Urinary bladder (tissue), 4 donors: ENCODE results near the gene TRDN. TPM values are rescaled to one million over a fixed set of nuclear protein-coding genes. Genes with fewer than 3 reads are reported as not detected.

Experiments used
- DNase-seq: peaks from one replicate; pipeline ENCODE4 v3.0.0-alpha.2; 2015; ENCODE audit errors: extremely low spot score
- H3K27ac ChIP-seq: one replicate; pipeline ENCODE4 v1.5.1; 2013; ENCODE audit warnings: low read depth, mild to moderate bottlenecking, moderate library complexity
- H3K36me3 ChIP-seq: one replicate; pipeline ENCODE4 v1.6.1; 2013; ENCODE audit warnings: mild to moderate bottlenecking, moderate library complexity; ENCODE audit not compliant: insufficient read depth
- H3K4me1 ChIP-seq: one replicate; pipeline ENCODE4 v1.6.1; 2013; ENCODE audit warnings: mild to moderate bottlenecking, moderate library complexity; ENCODE audit not compliant: insufficient read depth
- H3K4me3 ChIP-seq: one replicate; pipeline ENCODE4 v1.5.1; 2013; ENCODE audit warnings: low read depth, low read length
- WGBS: extraction: QIAGEN DNeasy Blood & Tissue Kit; methylation state at CpG from one replicate; pipeline ENCODE4 v1.1.7; 2013; 5-methylcytosine and 5-hydroxymethylcytosine counted together
- polyA plus RNA-seq: library from polyadenylated mRNA; stranded (reverse); fragments of 200-250 nt; gene quantifications from one replicate; pipeline ENCODE4 v1.2.3, GENCODE V29; 2013
- total RNA-seq: library from RNA; depleted of rRNA; stranded (reverse); fragments of >200 nt; gene quantifications from one replicate; pipeline ENCODE4 v1.2.3, GENCODE V29; 2014
- donor health status: healthy with polysubstance abuse.
- donor health status: healthy.

Gene TRDN
- total and polyA plus RNA-seq, 2 donors, result 0.09 to 13.5 TPM

DNA sequence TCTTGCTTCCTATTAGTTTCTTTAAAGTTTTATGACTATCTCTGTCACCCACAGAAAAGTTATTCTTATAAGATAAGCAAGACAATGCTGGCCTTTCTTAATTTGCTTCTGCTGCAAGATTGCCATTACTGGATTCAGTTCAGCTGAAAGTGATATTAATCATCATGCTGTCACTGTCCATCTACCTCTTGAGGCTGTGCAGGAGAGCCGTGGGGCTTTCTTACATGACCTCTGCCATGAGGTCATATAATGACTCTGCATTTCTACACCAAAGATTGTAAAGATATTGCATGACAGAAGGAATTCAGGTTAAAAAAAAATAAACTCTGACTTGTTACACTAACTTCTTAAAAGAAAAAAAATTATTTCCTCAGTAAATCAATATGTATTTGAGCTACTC, 106.9 kb downstream of the TRDN start:
- H3K4me3 ChIP-seq, result no peak overlapping the region
- no peaks in the 10 kb centered on the region for H3K4me1 ChIP-seq
- DNase-seq, result no peak
- H3K27ac ChIP-seq, result no peak overlapping the region
- WGBS, result 27% methylated on average over 1 of the region's 1 CpG
- H3K36me3 ChIP-seq, result no peaks in the 10 kb centered on the region

DNA sequence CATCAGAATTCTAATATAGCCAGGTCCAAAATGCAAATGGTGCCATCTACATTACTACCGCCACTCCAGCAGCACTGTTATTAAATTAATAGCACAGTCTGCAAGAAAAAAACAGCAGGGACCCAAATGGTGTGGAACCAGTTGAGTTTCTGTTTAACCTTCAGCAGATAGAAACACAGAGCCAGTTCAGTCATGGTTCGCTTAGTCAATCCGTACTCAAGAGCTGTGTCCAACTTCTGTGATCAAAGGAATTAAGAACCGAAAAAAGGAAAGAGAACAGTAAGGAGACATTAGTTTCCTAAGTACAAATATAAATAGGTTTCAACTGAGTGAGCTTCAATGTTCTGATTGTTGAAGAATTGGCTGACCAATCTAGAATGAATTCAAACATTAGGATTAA, 107.7 kb downstream of the TRDN start:
- 72% methylated on average over 4 of the region's 4 CpGs for WGBS
- no peak overlapping the region for H3K27ac ChIP-seq

DNA sequence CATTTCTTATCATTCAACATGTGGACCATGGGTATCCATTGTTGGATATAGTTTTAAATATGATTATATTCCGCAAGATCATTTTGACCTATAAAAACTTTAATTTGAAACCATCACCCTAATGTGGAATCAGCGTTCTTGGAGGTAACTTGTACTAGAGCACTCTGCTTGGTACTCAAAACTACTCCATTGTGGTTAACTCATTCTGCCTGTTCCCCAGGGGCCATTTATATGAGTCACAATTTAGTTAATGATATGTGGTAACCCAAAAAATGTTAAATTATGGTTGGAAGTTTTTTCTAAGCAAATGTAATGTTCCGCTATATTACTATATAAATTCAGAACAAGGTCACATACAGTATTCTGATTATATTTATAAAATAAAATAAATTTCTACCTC, 109.3 kb downstream of the TRDN start:
- 78% methylated on average over 3 of the region's 3 CpGs for WGBS
- no peak for DNase-seq
- Histone ChIP-seq H3K4me3 (no peak overlapping the region), H3K36me3 (no peaks in the 10 kb centered on the region), H3K4me1 (no peaks in the 10 kb centered on the region), H3K27ac (no peak overlapping the region)

More for the DNA sequence above, 107.7 kb downstream of the TRDN start:
- DNase-seq, result no peak
- Histone ChIP-seq H3K4me3 (no peak overlapping the region), H3K36me3 (no peaks in the 10 kb centered on the region), H3K4me1 (no peaks in the 10 kb centered on the region)

DNA sequence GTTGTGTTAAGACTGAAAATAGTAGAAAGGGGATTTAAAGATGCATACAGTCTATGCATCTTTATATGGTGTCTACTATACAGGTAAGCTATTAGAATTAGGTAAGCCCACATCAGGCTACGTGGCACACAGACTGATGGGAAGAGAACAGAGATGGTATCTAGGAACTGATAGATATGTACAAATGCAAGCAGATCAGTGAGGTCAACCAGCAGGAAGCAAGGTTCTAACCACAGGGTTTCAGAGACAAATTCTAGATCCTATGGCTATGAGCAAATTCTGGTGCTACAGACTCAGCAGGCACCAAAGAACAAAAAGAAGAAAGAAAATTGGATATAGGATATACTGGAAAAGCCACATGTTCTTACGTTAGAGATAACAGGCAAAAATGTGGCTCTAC, 110.6 kb downstream of the TRDN start:
- WGBS, result 77% methylated on average over 2 of the region's 2 CpGs
- no peaks in the 10 kb centered on the region for H3K36me3 ChIP-seq

DNA sequence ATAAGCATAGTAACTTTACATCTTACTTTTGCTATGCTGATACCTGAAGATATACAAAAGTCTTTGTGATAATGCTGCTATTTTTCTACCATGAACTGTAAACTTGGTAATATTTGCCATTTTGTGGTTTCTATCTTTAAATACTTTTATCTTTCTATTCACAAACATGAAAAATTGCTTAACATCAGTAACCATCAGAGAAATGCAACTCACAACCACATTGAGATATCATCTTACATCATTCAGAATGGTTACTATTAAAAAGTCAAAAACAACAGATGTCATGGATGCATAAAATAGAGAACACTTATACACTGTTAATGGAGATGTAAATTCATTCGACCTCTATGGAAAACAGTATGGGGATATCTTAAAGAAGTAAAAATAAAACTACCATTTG, 112.0 kb downstream of the TRDN start:
- no peaks in the 10 kb centered on the region for H3K36me3 ChIP-seq
- no peak overlapping the region for H3K27ac ChIP-seq
- no peak for DNase-seq
- H3K4me3 ChIP-seq, result no peak overlapping the region
- H3K4me1 ChIP-seq, result no peaks in the 10 kb centered on the region
- WGBS, result 82% methylated on average over 1 of the region's 1 CpG

More for the DNA sequence above, 110.6 kb downstream of the TRDN start:
- DNase-seq, result no peak
- Histone ChIP-seq H3K4me3 (no peak overlapping the region), H3K27ac (no peak overlapping the region), H3K4me1 (no peaks in the 10 kb centered on the region)

DNA sequence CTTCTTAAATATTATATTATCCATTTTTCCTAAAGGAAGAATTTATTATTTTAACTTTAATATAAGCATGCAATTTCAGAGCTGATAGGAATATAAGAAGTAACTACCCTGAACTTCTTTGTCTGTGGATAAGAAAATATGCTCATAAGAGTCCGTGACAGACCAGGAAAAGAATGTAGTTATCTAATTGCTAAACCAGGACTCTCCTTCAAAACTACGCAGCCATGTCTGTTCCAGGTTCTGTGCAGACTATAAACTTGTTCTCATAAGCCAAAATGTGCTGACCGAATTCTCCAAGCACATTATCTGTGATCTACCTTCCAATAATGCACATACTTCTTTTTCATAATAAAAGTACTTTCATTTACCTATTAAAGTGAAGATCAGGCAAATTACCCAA, 116.5 kb downstream of the TRDN start:
- Histone ChIP-seq H3K27ac (no peak overlapping the region), H3K36me3 (no peaks in the 10 kb centered on the region), H3K4me3 (no peak overlapping the region), H3K4me1 (no peaks in the 10 kb centered on the region)
- WGBS, result 44% methylated on average over 3 of the region's 3 CpGs
- DNase-seq, result no peak

DNA sequence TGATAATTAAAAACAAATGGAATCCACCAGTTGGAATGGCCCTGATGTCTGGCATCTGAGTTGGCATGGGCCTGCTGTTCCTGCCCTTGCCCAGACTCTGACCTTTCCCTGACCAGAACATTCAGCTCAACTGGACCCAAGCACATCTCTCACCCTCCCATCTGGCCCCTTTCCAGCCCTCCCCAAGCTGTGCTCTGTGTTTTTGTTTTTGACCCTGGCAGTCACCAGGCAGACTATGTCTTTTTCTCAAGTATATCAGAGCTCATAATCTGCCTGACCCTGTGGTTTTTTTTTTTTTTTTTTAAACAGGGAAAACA, 117.6 kb downstream of the TRDN start:
- DNase-seq, result no peak
- Histone ChIP-seq H3K4me3 (no peak overlapping the region), H3K4me1 (no peaks in the 10 kb centered on the region), H3K36me3 (no peaks in the 10 kb centered on the region), H3K27ac (no peak overlapping the region)

DNA sequence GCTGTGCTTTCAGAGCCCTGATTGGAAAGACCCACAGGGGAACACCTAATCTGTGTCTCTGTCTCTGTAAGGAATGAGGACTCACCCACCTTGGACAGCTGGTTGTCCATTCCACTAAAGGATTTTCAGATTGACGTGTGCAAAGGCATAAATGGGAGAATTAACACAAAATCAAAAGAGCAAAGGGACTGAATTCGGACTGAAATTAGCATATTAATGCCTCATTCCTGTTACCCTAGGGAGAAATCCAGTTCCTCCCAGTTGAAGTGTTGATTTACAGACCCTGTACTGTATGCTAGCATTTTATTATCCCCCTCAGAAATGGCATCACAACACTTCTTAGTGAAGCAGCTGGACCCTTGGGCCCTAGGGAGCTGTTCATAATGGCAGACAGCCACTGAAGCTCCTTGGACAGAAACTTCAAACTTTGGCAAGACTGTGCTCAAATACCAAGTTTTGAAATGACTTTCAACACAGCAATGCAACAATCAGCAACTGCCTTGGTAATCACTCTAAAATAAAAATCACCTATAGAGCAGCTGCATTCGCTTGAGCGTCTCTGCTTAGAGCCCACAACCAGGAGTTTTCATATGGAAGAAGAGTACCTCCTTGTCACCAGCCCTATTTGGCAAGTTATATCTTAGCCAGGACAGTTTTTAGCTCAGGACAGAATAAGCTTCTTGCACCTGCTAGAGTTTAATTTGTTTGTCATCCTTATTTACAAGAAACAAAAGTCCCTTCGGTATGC, 118.1 kb downstream of the TRDN start:
- Histone ChIP-seq H3K4me3 (no peak overlapping the region), H3K4me1 (no peaks in the 10 kb centered on the region), H3K36me3 (no peaks in the 10 kb centered on the region), H3K27ac (no peak overlapping the region)
- DNase-seq, result no peak
- whole genome bisulfite sequencing, result 71% methylated on average over 5 of the region's 5 CpGs

DNA sequence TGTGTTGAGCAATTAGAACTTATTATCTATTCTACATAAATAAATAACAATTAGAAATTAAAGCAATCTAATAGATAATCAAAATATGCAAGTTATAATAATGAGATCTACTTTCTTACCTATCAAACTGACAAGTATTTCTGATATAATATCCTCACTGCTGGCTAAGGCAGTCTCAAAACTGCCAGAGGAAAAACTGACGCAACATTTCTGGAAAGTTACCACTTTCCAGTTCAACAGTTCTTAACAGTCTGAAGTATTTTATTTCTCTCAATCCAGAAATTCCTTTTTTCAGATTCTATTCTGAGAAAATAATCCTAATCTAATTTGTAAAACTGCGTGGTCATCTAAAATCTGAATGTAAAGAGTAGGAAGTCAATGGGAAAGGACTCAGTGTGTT, 121.0 kb downstream of the TRDN start:
- H3K27ac ChIP-seq, result no peak overlapping the region
- no peaks in the 10 kb centered on the region for H3K36me3 ChIP-seq
- H3K4me1 ChIP-seq, result no peaks in the 10 kb centered on the region
- WGBS, result 86% methylated on average over 2 of the region's 2 CpGs
- DNase-seq, result no peak
- no peak overlapping the region for H3K4me3 ChIP-seq

DNA sequence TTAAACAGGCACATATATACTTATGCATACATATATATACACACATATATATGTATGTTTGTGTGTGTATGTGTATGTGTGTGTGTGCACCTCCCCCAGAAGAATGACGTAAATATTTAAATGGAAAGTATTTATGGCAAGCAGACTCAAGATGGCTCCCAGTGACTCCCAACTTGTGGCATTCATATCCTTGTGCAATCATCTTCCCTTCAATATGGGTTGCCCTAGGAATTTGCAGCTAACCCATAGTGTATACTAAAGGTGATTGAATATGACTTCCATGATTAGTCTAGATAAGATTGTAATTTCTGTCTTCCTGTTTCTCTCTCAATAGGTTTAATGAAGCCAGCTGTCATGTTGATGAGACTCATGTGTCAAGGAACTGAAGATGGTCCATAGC, 127.6 kb downstream of the TRDN start:
- 36% methylated on average over 1 of the region's 1 CpG for WGBS

DNA sequence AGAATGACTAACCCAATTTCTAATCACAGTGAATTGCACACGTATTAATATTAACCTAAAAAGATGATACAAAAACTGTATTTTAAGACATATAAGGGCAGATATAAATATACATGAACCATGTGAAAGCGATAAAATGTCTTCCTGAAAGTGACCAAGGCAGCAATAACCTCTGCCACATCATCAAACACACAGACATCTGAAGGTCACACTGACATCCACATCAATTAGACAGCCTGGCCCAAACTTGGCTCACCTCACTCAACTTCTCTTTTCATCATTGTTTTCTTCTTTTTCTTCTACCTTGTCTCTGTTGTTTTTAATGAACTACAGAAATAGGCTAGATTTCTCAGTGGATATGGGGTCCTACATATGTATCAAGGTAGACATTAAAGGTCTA, 128.5 kb downstream of the TRDN start:
- Histone ChIP-seq H3K4me1 (no peaks in the 10 kb centered on the region), H3K27ac (no peak overlapping the region), H3K36me3 (no peaks in the 10 kb centered on the region), H3K4me3 (no peak overlapping the region)
- DNase-seq, result no peak
- WGBS, result 66% methylated on average over 2 of the region's 2 CpGs

More for the DNA sequence above, 127.6 kb downstream of the TRDN start:
- Histone ChIP-seq H3K36me3 (no peaks in the 10 kb centered on the region), H3K27ac (no peak overlapping the region), H3K4me1 (no peaks in the 10 kb centered on the region), H3K4me3 (no peak overlapping the region)
- no peak for DNase-seq

DNA sequence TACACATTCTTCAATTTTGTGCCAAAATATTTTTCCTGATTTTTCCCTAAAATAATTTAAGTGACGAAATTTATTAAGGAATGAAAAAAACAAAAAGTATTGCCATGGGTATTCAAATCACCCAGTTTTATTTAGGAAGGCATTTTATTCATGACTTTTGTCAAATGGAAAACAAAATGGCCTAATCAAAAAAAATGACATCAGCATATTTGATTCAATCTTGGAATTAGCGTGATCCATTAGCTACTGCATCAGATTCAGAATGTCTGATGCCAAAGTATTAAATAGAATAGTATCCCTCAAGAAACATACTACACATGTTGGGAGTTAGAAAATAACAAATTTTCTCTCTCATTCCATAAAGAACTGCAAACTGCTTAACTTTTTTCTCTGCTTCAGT, 129.2 kb downstream of the TRDN start:
- Histone ChIP-seq H3K4me3 (no peak overlapping the region), H3K4me1 (no peaks in the 10 kb centered on the region), H3K36me3 (no peaks in the 10 kb centered on the region), H3K27ac (no peak overlapping the region)
- DNase-seq, result no peak
- 68% methylated on average over 2 of the region's 2 CpGs for WGBS

DNA sequence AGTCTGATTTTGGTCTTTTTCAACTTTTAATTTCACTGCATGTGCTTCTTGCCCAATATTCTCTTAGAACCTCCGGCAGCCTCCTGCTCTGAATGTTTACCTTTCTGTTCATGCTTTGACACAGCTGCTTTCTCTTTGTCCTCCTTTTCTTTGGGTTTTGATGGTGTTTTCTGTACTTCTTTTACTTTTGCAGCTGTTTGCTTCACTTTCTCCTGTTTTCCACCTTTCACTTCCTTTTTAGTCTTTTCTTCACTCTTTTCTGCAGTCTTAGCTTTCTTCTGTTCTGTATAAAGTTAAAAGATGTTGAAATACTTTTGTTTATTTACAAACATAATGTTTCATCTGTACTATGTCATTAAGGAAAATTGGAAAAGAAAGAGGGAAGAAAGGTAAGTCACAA, 133.1 kb downstream of the TRDN start:
- Histone ChIP-seq H3K36me3 (no peaks in the 10 kb centered on the region), H3K4me3 (no peak overlapping the region), H3K4me1 (no peaks in the 10 kb centered on the region), H3K27ac (no peak overlapping the region)
- no peak for DNase-seq
- WGBS, result 44% methylated on average over 1 of the region's 1 CpG

DNA sequence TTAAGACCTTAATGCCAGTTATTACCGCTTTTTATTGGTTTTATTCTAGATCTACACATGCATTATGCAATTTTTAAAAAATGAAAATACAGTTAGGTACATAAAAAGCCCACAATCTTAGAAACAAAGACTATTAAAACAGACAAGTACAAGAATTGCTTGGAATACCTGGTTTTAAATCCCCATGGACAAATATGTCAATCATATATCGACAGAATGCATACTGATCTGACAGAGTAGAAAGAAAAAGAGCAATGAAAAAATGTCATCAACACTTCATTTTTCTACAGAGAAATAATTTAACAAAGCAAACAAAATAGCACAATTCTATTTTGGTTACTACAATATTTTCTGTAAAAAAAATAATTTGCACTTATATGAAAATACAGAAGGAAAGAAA, 139.7 kb downstream of the TRDN start:
- no peak for DNase-seq
- Histone ChIP-seq H3K4me3 (no peak overlapping the region), H3K27ac (no peak overlapping the region), H3K36me3 (no peaks in the 10 kb centered on the region), H3K4me1 (no peaks in the 10 kb centered on the region)
- WGBS, result 93% methylated on average over 2 of the region's 2 CpGs

DNA sequence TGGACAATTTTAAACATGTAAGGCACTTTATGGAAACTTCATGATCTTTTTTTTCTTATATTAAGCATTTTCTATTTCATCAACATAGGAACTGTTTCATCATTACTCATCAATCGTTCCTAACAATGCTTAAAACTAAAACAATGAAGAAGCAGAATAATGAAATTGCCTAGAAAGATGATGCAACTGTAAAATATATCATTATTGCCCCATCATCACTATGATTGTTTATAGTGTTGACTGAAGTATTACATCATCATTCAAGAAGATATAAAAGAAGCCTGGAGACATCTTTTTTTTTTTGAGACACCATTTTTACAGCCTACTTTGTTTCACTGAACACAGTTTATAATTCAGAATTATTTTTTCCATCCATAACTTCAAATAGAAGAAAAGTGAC, 147.2 kb downstream of the TRDN start:
- WGBS, result 84% methylated on average over 1 of the region's 1 CpG
- Histone ChIP-seq H3K4me1 (no peaks in the 10 kb centered on the region), H3K4me3 (no peak overlapping the region), H3K36me3 (no peaks in the 10 kb centered on the region), H3K27ac (no peak overlapping the region)
- no peak for DNase-seq
